Myocyte (in vitro differentiated cells): ENCODE measurements around the gene AGXT2. TPM values are rescaled to one million over a fixed set of nuclear protein-coding genes. Genes with fewer than 3 reads are reported as not detected.
"Not testable (repeated sequence)": the region's sequence is repeated elsewhere in the genome, so short reads cannot be mapped to it uniquely, and the experiment has no call there.

Experiments used
- DNase-seq: peaks from one replicate; pipeline ENCODE4 v3.0.0-alpha.2; 2012; ENCODE audit warnings: low read depth
- total RNA-seq: library from RNA; depleted of rRNA; stranded (reverse); fragments of >200 nt; gene quantifications from 2 replicates; pipeline ENCODE4 v1.2.3, GENCODE V29; 2014

The AGXT2 gene
- total RNA-seq, 1 donor from 2014 or later, result not detected

- no peak for DNase-seq
Measured at GRCh38 chr5:35056686-35057085, 8.9 kb upstream of the AGXT2 start.

- no peak for DNase-seq
Measured at GRCh38 chr5:35052838-35053237, 5.1 kb upstream of the AGXT2 start.

- DNase-seq, result no peak
Measured at GRCh38 chr5:35050541-35051126, 2.9 kb upstream of the AGXT2 start.

- no peak for DNase-seq
Measured at GRCh38 chr5:35048910-35049309, 1.2 kb upstream of the AGXT2 start.

GRCh38 chr5:35046774-35047173 is 975 bp downstream of the AGXT2 start:
- DNase-seq, result no peak

DNA sequence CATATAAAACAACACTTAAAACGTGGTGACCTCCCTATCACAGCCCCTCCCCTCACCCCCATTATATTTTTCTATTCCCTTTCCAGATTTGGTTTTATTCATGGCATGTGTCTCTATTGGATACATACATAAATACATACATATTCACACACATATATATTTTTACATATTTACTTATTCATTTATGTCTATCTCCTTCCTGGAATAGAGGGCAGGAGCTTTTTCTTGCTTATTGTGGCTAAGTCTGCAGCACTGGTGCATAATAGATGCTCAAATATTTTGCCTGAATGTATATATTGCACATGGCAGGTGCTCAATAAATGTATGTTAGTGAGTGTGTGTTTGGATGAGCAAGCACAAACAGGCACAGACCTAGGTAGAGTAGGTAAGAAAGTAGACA is 2.5 kb downstream of the AGXT2 start:
- DNase-seq, result no peak

GRCh38 chr5:35044649-35045048 is 3.1 kb downstream of the AGXT2 start:
- no peak for DNase-seq

GRCh38 chr5:35042781-35043180 is 5.0 kb downstream of the AGXT2 start:
- DNase-seq, result no peak

GRCh38 chr5:35041261-35041660 is 6.5 kb downstream of the AGXT2 start:
- DNase-seq, result no peak

GRCh38 chr5:35038891-35039290 is 8.9 kb downstream of the AGXT2 start:
- DNase-seq, result no peak

- DNase-seq, result no peak
Measured at GRCh38 chr5:35036536-35036935, 11.2 kb downstream of the AGXT2 start.

DNA sequence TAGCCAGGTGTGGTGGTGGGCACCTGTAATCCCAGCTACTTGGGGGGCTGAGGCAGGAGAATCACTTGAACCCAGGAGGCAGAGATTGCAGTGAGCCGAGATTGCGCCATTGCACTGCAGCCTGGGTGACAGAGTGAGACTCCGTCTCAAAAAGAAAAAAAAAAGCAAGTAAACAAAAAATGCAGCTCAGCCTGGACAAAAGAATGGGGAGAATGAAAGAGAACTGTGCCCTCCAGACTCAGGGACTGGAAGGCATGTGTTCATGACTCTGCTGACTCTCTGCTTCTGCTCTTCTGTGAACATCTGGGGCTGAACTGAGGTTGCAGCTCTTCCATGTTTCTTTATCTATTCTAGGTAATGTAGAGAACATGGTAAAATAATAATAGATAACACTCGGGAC is 11.8 kb downstream of the AGXT2 start:
- DNase-seq, result not testable (repeated sequence)

GRCh38 chr5:35035271-35035670 is 12.5 kb downstream of the AGXT2 start:
- DNase-seq, result peak; percentile 73

GRCh38 chr5:35032356-35032755 is 15.4 kb downstream of the AGXT2 start:
- DNase-seq, result no peak

GRCh38 chr5:35031276-35031675 is 16.5 kb downstream of the AGXT2 start:
- DNase-seq, result no peak

- DNase-seq, result no peak
Measured at GRCh38 chr5:35030426-35031100, 17.2 kb downstream of the AGXT2 start.

- DNase-seq, result no peak
Measured at GRCh38 chr5:35029333-35029732, 18.4 kb downstream of the AGXT2 start.

- DNase-seq, result no peak
Measured at GRCh38 chr5:35026941-35027340, 20.8 kb downstream of the AGXT2 start.

DNA sequence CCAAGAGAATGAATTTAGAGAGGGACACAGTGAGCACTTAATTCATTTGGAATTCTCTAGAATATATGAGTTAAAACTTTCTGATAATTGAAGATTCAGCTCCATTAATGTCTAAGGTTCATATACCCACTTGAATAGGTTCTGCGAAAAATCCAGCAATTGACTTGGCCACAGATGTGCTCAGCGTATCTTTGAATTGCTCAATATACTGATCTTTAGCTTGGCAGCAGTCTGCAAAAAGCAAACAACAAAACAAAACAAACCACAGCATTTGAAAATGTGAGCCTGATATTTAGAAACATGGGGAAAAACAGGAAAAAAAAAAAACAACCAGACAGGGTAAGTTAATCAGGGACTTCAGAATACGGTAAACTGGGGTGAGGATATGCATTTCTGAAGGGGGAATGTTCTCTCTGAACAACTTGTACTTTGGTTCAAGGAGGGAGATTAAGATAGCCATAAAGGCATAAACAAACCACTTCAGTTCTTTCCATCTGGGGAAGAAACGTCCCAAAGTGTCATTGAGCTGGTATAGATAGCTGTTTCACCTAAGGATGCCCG is 21.4 kb downstream of the AGXT2 start:
- DNase-seq, result no peak

DNA sequence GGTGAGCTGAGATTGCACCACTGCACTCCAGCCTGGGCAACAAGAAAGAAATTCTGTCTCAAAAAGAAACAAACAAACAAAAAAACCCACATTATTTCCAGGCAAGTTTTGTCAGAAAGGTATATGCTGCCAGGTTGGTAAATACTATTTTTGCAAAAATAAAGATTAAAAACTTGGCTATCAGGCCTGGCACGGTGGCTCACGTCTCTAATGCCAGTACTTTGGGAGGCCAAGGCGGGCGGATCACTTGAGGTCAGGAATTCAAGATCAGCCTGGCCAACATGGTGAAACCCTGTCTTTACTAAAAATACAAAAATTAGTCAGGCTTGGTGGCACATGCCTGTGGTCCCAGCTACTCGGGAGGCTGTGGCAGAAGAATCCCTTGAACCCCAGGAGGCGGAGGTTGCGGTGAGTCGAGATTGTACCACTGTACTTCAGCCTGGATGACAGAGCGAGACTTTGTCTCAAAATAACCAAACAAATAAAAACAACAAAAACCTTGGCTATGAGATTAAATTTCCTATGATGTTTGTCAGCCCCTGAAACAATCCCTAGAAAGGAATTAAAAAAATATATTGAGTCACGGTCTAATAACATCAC is 22.7 kb downstream of the AGXT2 start:
- peak; percentile 71 for DNase-seq

DNA sequence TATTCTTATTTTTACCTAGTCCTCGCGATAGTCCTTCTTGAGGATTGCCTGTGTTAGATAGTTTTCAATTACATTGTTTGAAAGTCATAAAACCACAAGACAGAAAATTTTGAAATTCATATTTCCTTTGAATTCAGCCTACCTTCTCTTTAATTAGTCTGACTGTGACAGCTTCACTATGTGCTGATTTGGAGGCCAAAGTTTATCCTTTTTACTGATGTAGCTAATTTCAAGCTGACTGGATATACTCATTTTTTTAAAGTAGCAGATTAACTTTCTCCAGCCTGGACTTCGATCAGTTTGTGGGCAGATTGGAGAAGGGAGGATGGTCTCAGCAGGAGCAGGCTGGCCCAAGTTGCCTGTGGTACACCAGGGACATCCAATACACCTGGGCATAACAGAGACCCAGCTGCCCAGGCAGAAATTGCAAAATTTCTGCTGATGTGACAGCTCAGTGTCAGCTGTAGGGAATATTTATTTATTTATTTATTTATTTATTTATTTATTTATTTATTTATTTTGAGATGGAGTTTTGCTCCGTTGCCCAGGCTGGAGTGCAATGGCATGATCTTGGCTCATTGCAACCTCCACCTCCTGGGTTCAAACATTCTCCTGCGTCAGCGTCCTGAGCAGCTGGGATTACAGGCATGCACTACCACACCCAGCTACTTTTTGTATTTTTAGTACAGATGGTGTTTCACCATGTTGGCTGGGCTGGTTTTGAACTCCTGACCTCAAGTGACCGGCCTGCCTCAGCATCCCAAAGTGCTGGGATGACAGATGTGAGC is 24.2 kb downstream of the AGXT2 start:
- DNase-seq, result peak; percentile 69
